DOHH2 (cell line): ENCODE measurements around the gene ZMYND8.

Experiments
- H3F3A ChIP-seq: fragments of 200-600 bp; sonication (generic), shearing (Covaris generic); 2 replicates; pipeline ENCODE4 v1.6.0; 2016; ENCODE audit warnings: antibody characterized with exemption, mild to moderate bottlenecking; ENCODE audit not compliant: control insufficient read depth, insufficient read depth
- H3K27ac ChIP-seq: fragments of 200-600 bp; sonication (generic); 2 replicates; pipeline ENCODE4 v1.5.1; 2014; ENCODE audit warnings: low read depth, mild to moderate bottlenecking, low read length, moderate library complexity
- H3K27me3 ChIP-seq: fragments of 200-600 bp; sonication (generic); 2 replicates; pipeline ENCODE4 v1.6.1; 2014; ENCODE audit warnings: mild to moderate bottlenecking, low read length, mixed read lengths; ENCODE audit not compliant: control insufficient read depth
- H3K36me3 ChIP-seq: fragments of 200-600 bp; sonication (generic); 2 replicates; pipeline ENCODE4 v1.6.1; 2014; ENCODE audit warnings: mild to moderate bottlenecking, low read length, moderate library complexity, mixed read lengths; ENCODE audit not compliant: control insufficient read depth
- H3K4me1 ChIP-seq: fragments of 200-600 bp; sonication (generic); 2 replicates; pipeline ENCODE4 v1.6.1; 2014; ENCODE audit warnings: mild to moderate bottlenecking, low read length, mixed read lengths; ENCODE audit not compliant: control insufficient read depth
- H3K4me2 ChIP-seq: fragments of 200-600 bp; sonication (generic); 2 replicates; pipeline ENCODE4 v1.6.0; 2014; ENCODE audit warnings: mild to moderate bottlenecking, low read length, moderate library complexity
- H3K4me3 ChIP-seq: fragments of 200-600 bp; sonication (generic); 2 replicates; pipeline ENCODE4 v1.5.1; 2014; ENCODE audit warnings: mild to moderate bottlenecking, low read length, mixed read lengths
- H3K79me2 ChIP-seq: fragments of 200-600 bp; sonication (generic); 2 replicates; pipeline ENCODE4 v1.6.1; 2014; ENCODE audit warnings: mild to moderate bottlenecking, low read length, mixed read lengths; ENCODE audit not compliant: control insufficient read depth
- H3K9me2 ChIP-seq: fragments of 200-600 bp; sonication (generic); replicated peaks from 2 replicates; pipeline ENCODE4 v1.6.1; 2014; ENCODE audit warnings: mild to moderate bottlenecking, low read length, mixed read lengths; ENCODE audit not compliant: control insufficient read depth
- H3K9me3 ChIP-seq: fragments of 200-600 bp; sonication (generic); 2 replicates; pipeline ENCODE4 v1.6.1; 2014; ENCODE audit warnings: antibody characterized with exemption, low read length, mixed read lengths; ENCODE audit not compliant: control insufficient read depth, insufficient read depth
- H4K20me1 ChIP-seq: fragments of 200-600 bp; sonication (generic); 2 replicates; pipeline ENCODE4 v1.6.0; 2014; ENCODE audit warnings: low read depth, mild to moderate bottlenecking, antibody characterized with exemption, low read length, moderate library complexity; ENCODE audit not compliant: control insufficient read depth, insufficient read depth
- EZH2phosphoT487 ChIP-seq: fragments of 200-600 bp; sonication (generic); IDR thresholded peaks from 2 replicates; pipeline ENCODE4 v1.6.1; 2017; ENCODE audit warnings: borderline replicate concordance, mild to moderate bottlenecking, antibody characterized with exemption, low read length, moderate library complexity, mixed read lengths
- TF ChIP-seq, protein P1 (sequence below): fragments of 200-600 bp; sonication (generic); IDR thresholded peaks from one replicate; pipeline ENCODE4 v1.5.1; 2014; ENCODE audit warnings: antibody characterized with exemption, mild to moderate bottlenecking, low read depth, low read length; ENCODE audit not compliant: poor library complexity, severe bottlenecking

Gene ZMYND8

DNA sequence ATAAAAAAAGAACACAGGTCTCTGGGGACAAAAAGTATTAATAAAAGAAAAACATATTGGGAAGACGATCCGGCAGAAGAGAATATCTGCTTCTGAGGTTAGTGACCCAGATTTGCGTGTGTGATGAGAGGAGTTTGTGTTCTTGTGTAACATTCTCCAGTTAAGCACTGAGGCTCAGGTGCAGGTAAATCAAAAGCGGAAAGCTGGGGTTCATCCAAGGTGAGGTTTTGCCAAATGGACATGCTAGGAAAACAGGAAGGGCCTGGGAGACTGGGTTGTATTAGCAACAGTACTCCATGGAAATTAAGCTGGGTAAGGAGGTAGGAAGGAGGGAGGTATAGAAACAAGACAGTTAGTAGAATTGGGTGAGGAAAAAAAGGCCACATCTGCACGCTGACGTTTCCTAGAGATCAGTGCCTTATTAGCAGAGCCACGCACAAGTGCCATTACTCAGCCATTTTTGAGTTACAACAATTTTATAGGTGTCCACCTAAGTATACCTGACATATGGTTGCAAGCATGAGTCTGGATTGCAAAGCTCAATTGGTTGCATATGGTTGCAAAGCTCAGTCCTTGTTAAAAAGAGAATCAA, 139.6 kb downstream of the ZMYND8 start:
- no peak overlapping the region for H3K27ac ChIP-seq
- no peaks in the 10 kb centered on the region for H3K9me3 ChIP-seq
- H3F3A ChIP-seq, result no peaks in the 10 kb centered on the region
- no peak overlapping the region for H3K4me3 ChIP-seq
- no peaks in the 10 kb centered on the region for H3K27me3 ChIP-seq
- TF ChIP-seq, protein P1, sequence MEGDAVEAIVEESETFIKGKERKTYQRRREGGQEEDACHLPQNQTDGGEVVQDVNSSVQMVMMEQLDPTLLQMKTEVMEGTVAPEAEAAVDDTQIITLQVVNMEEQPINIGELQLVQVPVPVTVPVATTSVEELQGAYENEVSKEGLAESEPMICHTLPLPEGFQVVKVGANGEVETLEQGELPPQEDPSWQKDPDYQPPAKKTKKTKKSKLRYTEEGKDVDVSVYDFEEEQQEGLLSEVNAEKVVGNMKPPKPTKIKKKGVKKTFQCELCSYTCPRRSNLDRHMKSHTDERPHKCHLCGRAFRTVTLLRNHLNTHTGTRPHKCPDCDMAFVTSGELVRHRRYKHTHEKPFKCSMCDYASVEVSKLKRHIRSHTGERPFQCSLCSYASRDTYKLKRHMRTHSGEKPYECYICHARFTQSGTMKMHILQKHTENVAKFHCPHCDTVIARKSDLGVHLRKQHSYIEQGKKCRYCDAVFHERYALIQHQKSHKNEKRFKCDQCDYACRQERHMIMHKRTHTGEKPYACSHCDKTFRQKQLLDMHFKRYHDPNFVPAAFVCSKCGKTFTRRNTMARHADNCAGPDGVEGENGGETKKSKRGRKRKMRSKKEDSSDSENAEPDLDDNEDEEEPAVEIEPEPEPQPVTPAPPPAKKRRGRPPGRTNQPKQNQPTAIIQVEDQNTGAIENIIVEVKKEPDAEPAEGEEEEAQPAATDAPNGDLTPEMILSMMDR, result no peak
- no peak for TF ChIP-seq EZH2phosphoT487
- no peaks in the 10 kb centered on the region for H3K9me2 ChIP-seq
- H3K79me2 ChIP-seq, result peaks cover 23% of the 10 kb centered on the region
- peaks cover 88% of the 10 kb centered on the region for H3K36me3 ChIP-seq
- H3K4me1 ChIP-seq, result peaks cover 19% of the 10 kb centered on the region
- no peak overlapping the region for H3K4me2 ChIP-seq
- 0 out of 2 replicates have a peak, but pooled peaks cover 3% of the 10 kb centered on the region for H4K20me1 ChIP-seq

DNA sequence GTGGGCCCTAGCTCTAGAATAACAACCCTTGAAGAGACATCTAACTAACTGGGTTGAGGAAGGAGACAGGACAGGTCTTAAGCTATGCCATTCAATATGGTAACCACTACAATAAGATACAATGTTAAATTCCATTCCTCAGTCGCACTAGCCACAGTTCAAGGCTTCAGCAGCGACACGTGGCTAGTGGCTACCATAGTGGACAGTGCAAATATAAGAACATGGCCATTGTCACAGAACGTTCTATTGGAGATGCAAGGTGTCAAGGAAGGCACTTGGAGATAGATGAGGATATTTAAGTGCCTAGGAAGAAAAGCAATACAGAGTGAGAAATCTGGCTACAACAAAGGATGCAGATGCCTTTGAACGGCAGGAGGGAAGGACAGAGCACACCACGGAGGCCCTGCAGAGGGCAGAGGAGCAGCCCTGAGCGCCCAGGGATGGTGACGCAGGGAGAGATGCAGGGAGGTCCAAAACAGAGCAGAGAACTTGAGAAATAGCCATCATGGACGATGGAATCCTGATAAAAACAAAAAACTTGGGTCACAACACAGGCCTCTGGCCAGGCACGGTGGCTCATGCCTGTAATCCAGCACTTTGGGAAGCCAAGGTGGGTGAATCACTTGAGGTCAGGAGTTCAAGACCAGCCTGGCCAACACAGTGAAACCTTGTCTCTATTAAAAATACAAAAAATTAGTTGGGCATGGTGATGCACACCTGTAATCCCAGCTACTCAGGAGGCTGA, 140.7 kb downstream of the ZMYND8 start:
- peaks cover 19% of the 10 kb centered on the region for H3K79me2 ChIP-seq
- H4K20me1 ChIP-seq, result 0 out of 2 replicates have a peak, but pooled peaks cover 3% of the 10 kb centered on the region
- H3K4me2 ChIP-seq, result no peak overlapping the region
- H3K27me3 ChIP-seq, result no peaks in the 10 kb centered on the region
- no peaks in the 10 kb centered on the region for H3F3A ChIP-seq
- no peaks in the 10 kb centered on the region for H3K9me3 ChIP-seq
- H3K4me1 ChIP-seq, result peaks cover 8% of the 10 kb centered on the region
- no peak overlapping the region for H3K4me3 ChIP-seq
- peaks cover 91% of the 10 kb centered on the region for H3K36me3 ChIP-seq
- no peak for TF ChIP-seq EZH2phosphoT487
- TF ChIP-seq, protein P1, result no peak
- H3K9me2 ChIP-seq, result no peaks in the 10 kb centered on the region
- no peak overlapping the region for H3K27ac ChIP-seq

DNA sequence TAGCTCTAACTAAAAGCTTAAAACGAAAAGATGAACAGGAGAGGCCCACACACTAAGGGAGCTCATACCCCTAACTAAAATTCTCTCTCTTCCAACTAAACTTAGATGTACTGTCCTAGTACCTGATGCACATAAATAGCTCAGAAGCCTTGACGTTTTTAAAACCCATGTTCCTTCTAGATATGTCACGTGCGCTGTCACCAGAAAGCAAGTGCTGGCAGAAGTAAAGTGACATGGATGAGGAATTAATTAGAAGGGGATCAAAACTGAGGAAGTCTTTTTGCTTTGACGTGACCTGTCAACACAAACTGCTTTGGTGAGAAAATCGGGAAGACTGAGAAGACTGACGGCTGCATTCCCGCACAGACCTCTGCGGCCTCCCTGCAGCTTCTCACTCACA, 142.5 kb downstream of the ZMYND8 start:
- peaks cover 92% of the 10 kb centered on the region for H3K36me3 ChIP-seq
- no peaks in the 10 kb centered on the region for H3F3A ChIP-seq
- TF ChIP-seq, protein P1, result no peak
- TF ChIP-seq EZH2phosphoT487, result no peak
- no peaks in the 10 kb centered on the region for H3K9me2 ChIP-seq
- H3K4me3 ChIP-seq, result no peak overlapping the region
- no peak overlapping the region for H3K27ac ChIP-seq
- H3K9me3 ChIP-seq, result no peaks in the 10 kb centered on the region
- peaks cover 5% of the 10 kb centered on the region for H3K79me2 ChIP-seq
- H3K27me3 ChIP-seq, result no peaks in the 10 kb centered on the region
- no peaks in the 10 kb centered on the region for H4K20me1 ChIP-seq
- no peaks in the 10 kb centered on the region for H3K4me1 ChIP-seq
- no peak overlapping the region for H3K4me2 ChIP-seq
